Measurements from ENCODE around the gene NTSR2.

The NTSR2 gene

DNA sequence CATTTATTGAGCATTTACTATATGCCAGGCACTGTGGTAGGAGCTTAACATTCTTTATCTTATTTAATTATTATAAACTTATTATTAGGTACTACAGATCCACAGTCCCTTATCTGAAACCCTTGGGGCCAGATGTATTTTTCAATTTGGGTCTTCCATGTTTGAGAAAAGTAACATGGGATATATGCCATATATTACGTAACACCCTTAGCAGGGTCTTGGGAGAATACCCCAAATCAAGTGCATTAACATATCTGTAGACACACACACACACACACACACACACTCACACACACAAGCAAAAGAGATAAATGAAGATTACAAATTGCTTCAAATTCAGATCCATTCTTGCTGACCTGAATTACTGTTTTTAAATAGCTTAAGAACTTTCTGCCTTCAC is 13.7 kb downstream of the NTSR2 start:
- Histone ChIP-seq H3K9me3 (no peaks in the 10 kb centered on the region), H3K27ac (no peak overlapping the region), H3K4me1 (peaks cover 0 to 18% (median 12%) of the 10 kb centered on the region in 4 donors), H3K27me3 (peaks cover 0 to 12% of the 10 kb centered on the region in 2 donors), H3K4me3 (no peak overlapping the region), H3K36me3 (no peaks in the 10 kb centered on the region)
- no peak for DNase-seq
- intact Hi-C loops (cut with DNase I; ENCODE audit: low total_unique reads), result no loop called here
- TF ChIP-seq, protein P1, sequence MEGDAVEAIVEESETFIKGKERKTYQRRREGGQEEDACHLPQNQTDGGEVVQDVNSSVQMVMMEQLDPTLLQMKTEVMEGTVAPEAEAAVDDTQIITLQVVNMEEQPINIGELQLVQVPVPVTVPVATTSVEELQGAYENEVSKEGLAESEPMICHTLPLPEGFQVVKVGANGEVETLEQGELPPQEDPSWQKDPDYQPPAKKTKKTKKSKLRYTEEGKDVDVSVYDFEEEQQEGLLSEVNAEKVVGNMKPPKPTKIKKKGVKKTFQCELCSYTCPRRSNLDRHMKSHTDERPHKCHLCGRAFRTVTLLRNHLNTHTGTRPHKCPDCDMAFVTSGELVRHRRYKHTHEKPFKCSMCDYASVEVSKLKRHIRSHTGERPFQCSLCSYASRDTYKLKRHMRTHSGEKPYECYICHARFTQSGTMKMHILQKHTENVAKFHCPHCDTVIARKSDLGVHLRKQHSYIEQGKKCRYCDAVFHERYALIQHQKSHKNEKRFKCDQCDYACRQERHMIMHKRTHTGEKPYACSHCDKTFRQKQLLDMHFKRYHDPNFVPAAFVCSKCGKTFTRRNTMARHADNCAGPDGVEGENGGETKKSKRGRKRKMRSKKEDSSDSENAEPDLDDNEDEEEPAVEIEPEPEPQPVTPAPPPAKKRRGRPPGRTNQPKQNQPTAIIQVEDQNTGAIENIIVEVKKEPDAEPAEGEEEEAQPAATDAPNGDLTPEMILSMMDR (IDR thresholded peaks at IDR 0.05), result no peak

DNA sequence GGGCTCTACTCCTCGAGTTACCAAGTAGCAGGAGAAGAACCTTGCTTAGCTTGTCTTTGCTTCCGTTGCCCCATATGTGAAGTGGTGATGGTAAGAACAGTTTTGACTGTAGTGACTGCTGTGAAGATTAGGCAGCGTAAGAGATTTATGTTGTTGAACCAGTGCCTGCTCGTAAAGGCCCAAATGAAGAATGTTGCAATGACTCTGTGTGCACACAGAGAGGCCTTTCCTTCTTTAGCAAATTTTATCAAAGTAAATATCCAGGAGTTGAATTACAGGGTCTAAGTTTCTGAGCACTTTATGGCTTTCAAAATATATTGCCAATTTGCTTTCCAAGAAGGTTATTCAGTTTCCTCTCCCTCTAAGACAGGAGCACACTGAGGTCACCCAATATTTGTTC is 14.5 kb downstream of the NTSR2 start:
- no peak for DNase-seq
- H3K4me1 ChIP-seq, result peaks cover 0 to 18% (median 12%) of the 10 kb centered on the region in 4 donors

DNA sequence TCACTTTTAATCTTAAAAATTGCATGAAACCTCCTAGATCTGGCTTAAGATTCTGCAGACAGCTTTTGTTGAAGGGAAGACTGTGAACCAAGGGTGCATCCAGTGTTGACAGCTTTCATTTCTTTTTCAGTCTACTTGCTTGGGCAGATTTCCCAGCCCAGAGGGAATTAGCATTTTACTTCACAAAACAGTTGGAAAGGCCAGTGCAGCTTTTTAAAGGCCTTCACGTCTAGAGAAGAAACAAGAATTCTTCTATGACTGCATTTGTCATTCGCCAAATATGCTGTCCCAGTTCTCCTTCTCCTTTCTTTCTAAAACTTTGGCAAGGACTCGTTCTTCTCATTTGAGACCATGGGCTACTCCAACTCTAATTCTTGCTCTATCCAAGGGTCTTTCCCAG is 17.4 kb downstream of the NTSR2 start:
- H3K27ac ChIP-seq, result no peak overlapping the region
- intact Hi-C loops (cut with DNase I; ENCODE audit: low total_unique reads), result no loop called here
- no peak overlapping the region for H3K4me3 ChIP-seq
- H3K4me1 ChIP-seq, result peaks cover 0 to 18% (median 12%) of the 10 kb centered on the region in 4 donors
- no peaks in the 10 kb centered on the region for H3K36me3 ChIP-seq
- no peaks in the 10 kb centered on the region for H3K9me3 ChIP-seq
- no peak for DNase-seq
- TF ChIP-seq, protein P1 (IDR thresholded peaks at IDR 0.05), result no peak
- H3K27me3 ChIP-seq, result no peaks in the 10 kb centered on the region

More for the DNA sequence above, 14.5 kb downstream of the NTSR2 start:
- H3K4me3 ChIP-seq, result no peak overlapping the region
- H3K27ac ChIP-seq, result no peak overlapping the region
- H3K36me3 ChIP-seq, result no peaks in the 10 kb centered on the region
- intact Hi-C loops (cut with DNase I; ENCODE audit: low total_unique reads), result no loop called here
- TF ChIP-seq, protein P1 (IDR thresholded peaks at IDR 0.05), result no peak
- peaks cover 0 to 11% of the 10 kb centered on the region in 2 donors for H3K27me3 ChIP-seq
- no peaks in the 10 kb centered on the region for H3K9me3 ChIP-seq

DNA sequence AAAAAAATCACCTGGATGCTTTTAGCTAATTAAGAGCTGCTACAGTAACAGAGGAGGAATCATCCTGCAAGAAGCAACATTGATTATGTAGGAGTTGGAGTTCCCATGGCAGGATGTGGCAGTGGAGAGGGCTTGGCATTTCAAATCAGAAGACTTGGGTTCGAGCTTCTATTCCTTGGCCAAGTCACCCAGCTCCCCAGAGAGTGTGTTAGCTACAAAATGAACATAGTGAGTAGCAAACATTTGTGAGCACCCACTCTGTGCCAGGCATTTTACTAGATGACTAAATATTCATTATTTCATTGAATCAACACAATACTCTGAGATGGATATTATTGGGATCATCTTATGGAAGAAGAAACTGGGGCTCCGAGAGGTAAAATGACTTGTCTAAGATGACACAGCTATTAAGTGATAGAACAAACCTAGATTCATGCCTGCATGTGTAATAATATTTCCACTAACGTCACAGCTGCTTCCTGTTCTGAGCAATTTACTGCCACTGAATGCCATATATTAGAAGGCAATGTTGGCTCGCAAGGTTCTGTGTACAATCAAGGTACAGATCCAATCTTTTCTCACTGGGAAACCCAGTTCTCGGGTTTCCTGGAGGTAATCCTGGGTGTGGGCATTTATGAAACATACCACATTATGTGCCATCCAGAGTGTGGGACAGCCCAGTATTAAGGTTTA is 18.0 kb downstream of the NTSR2 start:
- no peak overlapping the region for H3K4me3 ChIP-seq
- H3K36me3 ChIP-seq, result no peaks in the 10 kb centered on the region
- no peak overlapping the region for H3K27ac ChIP-seq
- H3K27me3 ChIP-seq, result no peaks in the 10 kb centered on the region
- H3K9me3 ChIP-seq, result no peaks in the 10 kb centered on the region
- H3K4me1 ChIP-seq, result peaks cover 0 to 18% (median 12%) of the 10 kb centered on the region in 4 donors
- DNase-seq, result no peak
- TF ChIP-seq, protein P1 (IDR thresholded peaks at IDR 0.05), result no peak
- intact Hi-C loops (cut with DNase I; ENCODE audit: low total_unique reads), result no loop called here

DNA sequence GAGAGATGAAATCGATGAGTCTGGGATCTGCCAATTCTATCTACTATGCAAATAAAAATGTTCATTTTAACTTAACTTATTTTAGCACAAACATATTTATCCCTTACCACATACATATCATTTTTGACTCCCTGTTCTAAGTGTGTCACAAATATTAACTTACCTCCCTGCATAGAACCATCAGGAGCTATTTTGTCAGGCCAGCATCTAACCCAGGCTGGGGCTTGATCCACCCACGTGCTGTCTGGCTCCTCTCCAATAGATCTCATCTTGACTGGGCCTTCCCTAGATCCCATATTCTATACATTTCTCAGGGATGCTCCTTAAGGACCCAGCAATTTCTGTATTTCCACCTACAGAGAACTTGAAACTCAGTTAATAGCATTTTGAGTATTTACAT is 20.9 kb downstream of the NTSR2 start:
- no peaks in the 10 kb centered on the region for H3K36me3 ChIP-seq
- no peak overlapping the region for H3K27ac ChIP-seq
- H3K4me3 ChIP-seq, result no peak overlapping the region
- TF ChIP-seq, protein P1 (IDR thresholded peaks at IDR 0.05), result no peak
- intact Hi-C loops (cut with DNase I; ENCODE audit: low total_unique reads), result no loop called here
- H3K4me1 ChIP-seq, result peaks cover 0 to 18% (median 12%) of the 10 kb centered on the region in 4 donors
- no peaks in the 10 kb centered on the region for H3K9me3 ChIP-seq
- DNase-seq, result no peak
- H3K27me3 ChIP-seq, result no peaks in the 10 kb centered on the region

Data from tibial artery (tissue), 4 donors.